H1 (cell line): ENCODE results near the gene SPAG4. TPM values are rescaled to one million over a fixed set of nuclear protein-coding genes. Genes with fewer than 3 reads are reported as not detected.

ENCODE experiments used
- CTCF ChIA-PET: fragments of 300-600 bp; sonication (Branson Sonifier 250); formaldehyde crosslinking; loops from one replicate; lab custom pipeline; 2021; ENCODE audit not compliant: partially characterized antibody; lab: Charles Lee
- POLR2A ChIA-PET: fragments of 300-600 bp; sonication (Branson Sonifier 250); formaldehyde crosslinking; loops from one replicate; lab custom pipeline; 2021; ENCODE audit warnings: inconsistent platforms; ENCODE audit not compliant: partially characterized antibody; lab: Charles Lee
- DNase-seq, 2 experiments: peaks; one replicate each; pipeline versions ENCODE4 v3.0.0 to v3.0.0-alpha.2; 2010 to 2022; ENCODE audit warnings: low spot score in 2 of 2, low read depth in 1 of 2, mixed read lengths in 1 of 2
- FAIRE-seq: peaks from 2 replicates; lab custom pipeline; 2011; peaks lifted over from hg19 to GRCh38; lab: Jason Lieb, UNC
- H2AFZ ChIP-seq: 2 replicates; pipeline ENCODE4 v1.8.1; 2012; ENCODE audit warnings: low read length, inconsistent platforms
- H2AK5ac ChIP-seq: 2 replicates; pipeline ENCODE4 v1.6.1; 2013; ENCODE audit warnings: low read depth, low read length
- H2BK120ac ChIP-seq: replicated peaks from 2 replicates; pipeline ENCODE3; 2013; ENCODE audit warnings: low read depth, low read length, inconsistent platforms
- H2BK12ac ChIP-seq: 2 replicates; pipeline ENCODE4 v1.6.1; 2013; ENCODE audit warnings: low read depth, low read length
- H2BK15ac ChIP-seq: 2 replicates; pipeline ENCODE4 v1.6.1; 2013; ENCODE audit warnings: low read length
- H2BK20ac ChIP-seq: 2 replicates; pipeline ENCODE4 v1.6.1; 2013; ENCODE audit warnings: low read length
- H2BK5ac ChIP-seq: 2 replicates; pipeline ENCODE4 v1.6.1; 2013; ENCODE audit warnings: low read depth, low read length
- H3K14ac ChIP-seq: 2 replicates; pipeline ENCODE4 v1.6.1; 2013; ENCODE audit warnings: inconsistent platforms; ENCODE audit not compliant: insufficient read length
- H3K18ac ChIP-seq: 2 replicates; pipeline ENCODE4 v1.6.1; 2013; ENCODE audit warnings: low read length; ENCODE audit errors: extremely low read depth
- H3K23ac ChIP-seq: 2 replicates; pipeline ENCODE4 v1.6.1; 2013; ENCODE audit warnings: inconsistent platforms; ENCODE audit not compliant: insufficient read length
- H3K23me2 ChIP-seq: 2 replicates; pipeline ENCODE4 v1.6.1; 2013; ENCODE audit warnings: low read depth, low read length
- H3K27ac ChIP-seq: 2 replicates; pipeline ENCODE4 v1.6.1; 2011; ENCODE audit warnings: low read depth, low read length, inconsistent platforms
- H3K27me3 ChIP-seq, 4 experiments: replicated peaks in 1 of 4; 1 replicate in 1 of 4; 2 replicates in 3 of 4; pipeline versions ENCODE4 v1.6.1 to v1.8.1; 2011 to 2013; ENCODE audit warnings: low read length in 3 of 4, mild to moderate bottlenecking in 3 of 4, inconsistent platforms in 2 of 4, mixed read lengths in 2 of 4, moderate library complexity in 1 of 4; ENCODE audit not compliant: control insufficient read depth in 3 of 4, insufficient read depth in 3 of 4; ENCODE audit errors: extremely low read depth in 1 of 4
- H3K36me3 ChIP-seq, 4 experiments: 2 replicates each; pipeline versions ENCODE4 v1.6.1 to v1.8.1; 2011 to 2013; ENCODE audit warnings: mild to moderate bottlenecking in 4 of 4, low read length in 3 of 4, moderate library complexity in 2 of 4, control low read depth in 1 of 4, inconsistent platforms in 1 of 4; ENCODE audit not compliant: insufficient read depth in 4 of 4, control insufficient read depth in 2 of 4
- H3K4ac ChIP-seq: replicated peaks from 2 replicates; pipeline ENCODE3; 2013; ENCODE audit warnings: low read length, low read depth, mixed read lengths, inconsistent platforms; ENCODE audit not compliant: insufficient read length
- H3K4me1 ChIP-seq, 4 experiments: replicated peaks in 1 of 4; 1 replicate in 1 of 4; 2 replicates in 3 of 4; pipeline versions ENCODE4 v1.6.1 to v1.8.1; 2011 to 2013; ENCODE audit warnings: low read length in 3 of 4, inconsistent platforms in 2 of 4, mixed read lengths in 1 of 4; ENCODE audit not compliant: insufficient read depth in 4 of 4, control insufficient read depth in 3 of 4
- H3K4me2 ChIP-seq, 2 experiments: 2 replicates each; pipeline versions ENCODE4 v1.6.1 to v1.8.1; 2011 to 2013; ENCODE audit warnings: low read depth in 2 of 2, low read length in 2 of 2, control low read depth in 1 of 2, inconsistent platforms in 1 of 2, mild to moderate bottlenecking in 1 of 2; ENCODE audit not compliant: insufficient read depth in 1 of 2
- H3K4me3 ChIP-seq, 4 experiments: fragments of 200-600, 300-600 bp in 1 of 4; sonication (generic), shearing (Covaris generic), sonication (Bioruptor Twin) in 1 of 4; 2 replicates each; pipeline versions ENCODE4 v1.5.1 to v1.8.1; 2011 to 2016; ENCODE audit warnings: low read length in 4 of 4, low read depth in 3 of 4, control low read depth in 2 of 4, inconsistent platforms in 2 of 4, mild to moderate bottlenecking in 2 of 4, mixed read lengths in 1 of 4, moderate library complexity in 1 of 4; ENCODE audit not compliant: insufficient read depth in 2 of 4; ENCODE audit errors: extremely low read depth in 1 of 4
- H3K56ac ChIP-seq: replicated peaks from 2 replicates; pipeline ENCODE3; 2013; ENCODE audit warnings: low read depth, mild to moderate bottlenecking, mixed read lengths, low read length, inconsistent platforms; ENCODE audit not compliant: insufficient read length
- H3K79me1 ChIP-seq: 2 replicates; pipeline ENCODE4 v1.6.1; 2013; ENCODE audit warnings: low read depth, low read length, control low read depth
- H3K79me2 ChIP-seq, 2 experiments: 2 replicates each; pipeline versions ENCODE4 v1.6.1 to v1.8.1; 2012 to 2013; ENCODE audit warnings: low read length in 2 of 2, mild to moderate bottlenecking in 2 of 2, inconsistent platforms in 1 of 2; ENCODE audit not compliant: insufficient read depth in 2 of 2, control insufficient read depth in 1 of 2
- H3K9ac ChIP-seq, 4 experiments: replicated peaks in 1 of 4; 1 replicate in 1 of 4; 2 replicates in 3 of 4; pipeline versions ENCODE4 v1.6.1 to v1.8.1; 2011 to 2013; ENCODE audit warnings: low read depth in 3 of 4, low read length in 3 of 4, control low read depth in 2 of 4, mild to moderate bottlenecking in 2 of 4, moderate library complexity in 2 of 4, inconsistent platforms in 1 of 4; ENCODE audit errors: extremely low read depth in 1 of 4
- H3K9me3 ChIP-seq, 2 experiments: 2 replicates each; pipeline versions ENCODE4 v1.6.1 to v1.8.1; 2012 to 2013; ENCODE audit warnings: mild to moderate bottlenecking in 2 of 2, moderate library complexity in 2 of 2, control low read depth in 1 of 2, inconsistent platforms in 1 of 2, low read depth in 1 of 2, low read length in 1 of 2, mixed read lengths in 1 of 2; ENCODE audit not compliant: insufficient read depth in 2 of 2
- H4K20me1 ChIP-seq, 2 experiments: replicated peaks in 1 of 2; 2 replicates each; pipeline versions ENCODE3 to v1.8.1; 2011 to 2013; ENCODE audit warnings: inconsistent platforms in 2 of 2, low read length in 2 of 2, mild to moderate bottlenecking in 1 of 2; ENCODE audit not compliant: insufficient read depth in 2 of 2, control insufficient read depth in 1 of 2
- H4K5ac ChIP-seq: 2 replicates; pipeline ENCODE4 v1.6.1; 2013; ENCODE audit warnings: low read length, low read depth, mixed read lengths, inconsistent platforms; ENCODE audit not compliant: insufficient read length
- H4K8ac ChIP-seq: 2 replicates; pipeline ENCODE4 v1.8.0; 2013; ENCODE audit warnings: mild to moderate bottlenecking, moderate library complexity, low read length, inconsistent platforms; ENCODE audit not compliant: insufficient read depth; ENCODE audit errors: extremely low read depth
- H4K91ac ChIP-seq: replicated peaks from 2 replicates; pipeline ENCODE3; 2013; ENCODE audit warnings: low read length, mixed read lengths, inconsistent platforms; ENCODE audit not compliant: insufficient read length
- BCL11A ChIP-seq, 2 experiments: IDR thresholded peaks; one replicate each; pipeline ENCODE4 v1.6.1; 2011; ENCODE audit warnings: low read depth in 2 of 2, low read length in 2 of 2, mild to moderate bottlenecking in 2 of 2
- CBX5 ChIP-seq: fragments of 300-800, 300-1000 bp; sonication (generic); IDR thresholded peaks from 2 replicates; pipeline ENCODE4 v1.7.1; 2016; ENCODE audit warnings: antibody characterized with exemption, low read length, low read depth
- CEBPB ChIP-seq: IDR thresholded peaks from 2 replicates; pipeline ENCODE4 v1.6.1; 2012; ENCODE audit warnings: low read depth, low read length
- GTF2F1 ChIP-seq: IDR thresholded peaks from 2 replicates; pipeline ENCODE4 v1.6.1; 2012; ENCODE audit warnings: low read depth, low read length, improper control_type of control experiment, borderline replicate concordance
- JUN ChIP-seq: IDR thresholded peaks from 2 replicates; pipeline ENCODE4 v1.6.1; 2011; ENCODE audit warnings: low read depth, mild to moderate bottlenecking, improper control_type of control experiment, low read length
- KDM1A ChIP-seq: fragments of 200-600, 300-600 bp; sonication (generic); IDR thresholded peaks from 2 replicates; pipeline ENCODE4 v1.7.1; 2016; ENCODE audit warnings: mild to moderate bottlenecking, low read length, borderline replicate concordance
- NRF1 ChIP-seq: IDR thresholded peaks from 2 replicates; pipeline ENCODE4 v1.6.1; 2011; ENCODE audit warnings: mild to moderate bottlenecking, low read depth, low read length, improper control_type of control experiment
- POLR2A ChIP-seq, 2 experiments: IDR thresholded peaks; 1 replicate in 1 of 2; 2 replicates in 1 of 2; pipeline ENCODE4 v1.6.1; 2011; ENCODE audit warnings: low read depth in 2 of 2, low read length in 2 of 2, mild to moderate bottlenecking in 2 of 2; ENCODE audit errors: control extremely low read depth in 1 of 2
- SP2 ChIP-seq: IDR thresholded peaks from 2 replicates; pipeline ENCODE4 v1.6.1; 2012; ENCODE audit warnings: mild to moderate bottlenecking, low read length, inconsistent platforms
- SP4 ChIP-seq: IDR thresholded peaks from 2 replicates; pipeline ENCODE4 v1.6.1; 2012; ENCODE audit warnings: low read length, inconsistent platforms
- SRF ChIP-seq: IDR thresholded peaks from 2 replicates; pipeline ENCODE4 v1.6.1; 2011; ENCODE audit warnings: mild to moderate bottlenecking, low read depth, low read length, moderate library complexity
- TCF12 ChIP-seq: IDR thresholded peaks from 2 replicates; pipeline ENCODE4 v1.6.1; 2011; ENCODE audit warnings: low read depth, mild to moderate bottlenecking, low read length
- WGBS, 2 experiments: shearing (Covaris generic) in 1 of 2; methylation state at CpG; one replicate each; pipeline versions ENCODE4 v1.1.6 to v1.1.7; 2013 to 2015; ENCODE audit warnings: low lambda C conversion rate in 2 of 2, mixed read lengths in 2 of 2, inconsistent platforms in 1 of 2, low coverage in 1 of 2, missing lambda C conversion rate in 1 of 2; ENCODE audit not compliant: insufficient replicate concordance in 2 of 2, insufficient coverage in 1 of 2, insufficient read length in 1 of 2; ENCODE audit errors: extremely low coverage in 1 of 2, missing lambda C conversion rate in 1 of 2; 5-methylcytosine and 5-hydroxymethylcytosine counted together
- polyA plus RNA-seq, 7 experiments: library from polyadenylated mRNA; depleted of rRNA in 3 of 7; stranded (reverse) in 5 of 7; unstranded in 2 of 7; fragments of >200 nt in 5 of 7; fragments of 200-250 nt in 2 of 7; gene quantifications; 1 replicate in 5 of 7; 2 replicates in 1 of 7; 4 replicates in 1 of 7; pipeline versions ENCODE4 v1.2.1 to v1.2.3, GENCODE V29; 2011 to 2013; ENCODE audit warnings: missing spikeins in 2 of 7, mixed read lengths in 2 of 7
- total RNA-seq: library from RNA; stranded (reverse); fragmentation: NEBNext Ultra II Directional; extraction: Animal tissue kit (Norgen Biotek cat#: 25700); gene quantifications from 2 replicates; pipeline ENCODE4 v1.2.1, GENCODE V29; 2021

SPAG4 gene
- total and polyA plus RNA-seq, 2 of the 8 experiments (the other 6 are each of a cell fraction or from before 2014, with no cell fraction given): 2.4 to 6.0 TPM

DNA sequence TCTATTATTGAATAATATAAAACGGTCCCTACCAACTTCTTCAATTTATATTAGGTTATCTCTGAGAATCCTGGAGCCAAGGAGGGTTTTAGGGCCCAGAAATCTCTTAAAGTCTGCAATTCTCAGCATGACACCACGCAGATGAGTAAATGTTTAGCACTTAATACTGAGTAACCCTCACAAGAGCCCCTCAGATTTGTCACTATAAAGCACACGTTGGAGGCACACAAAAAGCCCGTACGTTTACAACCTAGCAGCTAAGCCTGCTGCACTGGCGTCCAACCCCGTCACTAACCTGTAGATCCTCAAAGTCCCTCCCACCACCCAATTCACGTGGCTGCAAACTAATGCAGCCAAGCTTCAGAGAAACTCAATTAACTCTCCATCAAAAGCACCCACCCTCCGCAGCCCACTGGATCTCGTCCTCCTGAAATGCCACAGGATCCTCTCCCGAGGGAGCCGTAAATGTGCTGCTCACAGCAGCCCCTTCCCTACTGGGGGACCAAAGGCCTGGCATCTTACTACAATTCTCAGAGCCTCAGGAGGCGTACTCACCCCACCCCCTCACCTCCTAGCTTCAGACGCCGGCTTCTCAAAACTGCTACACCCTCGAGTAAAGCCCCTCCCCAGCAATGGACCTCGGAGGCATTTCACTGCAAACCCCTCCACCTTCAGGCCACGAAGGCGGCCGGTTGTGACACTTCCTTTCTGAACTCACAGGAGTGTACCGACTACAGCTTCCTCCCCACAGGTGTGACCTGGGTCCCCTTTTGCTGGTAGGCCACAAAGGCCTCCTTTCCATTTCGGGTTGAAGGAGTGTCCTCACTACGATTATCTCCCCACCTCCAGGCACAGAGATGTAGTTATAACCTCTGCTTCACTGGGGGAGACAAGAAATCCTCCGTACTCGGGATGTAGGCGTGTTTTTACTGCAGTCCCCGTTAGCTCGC lies 48.2 kb downstream of the SPAG4 start:
- Histone ChIP-seq H4K20me1 (peaks cover 38 to 46% of the 10 kb centered on the region in 2 experiments), H3K23ac (peak overlapping the region; percentile 24), H3K4me1 (peaks cover 0 to 7% (median 0%) of the 10 kb centered on the region in 4 experiments; a peak in 3 of 7 replicates), H3K18ac (peak overlapping the region; percentile 88), H3K9ac (peak overlapping the region; percentile 94 to 100 (median 99)), H3K79me1 (no peaks in the 10 kb centered on the region), H3K9me3 (no peaks in the 10 kb centered on the region), H2BK20ac (no peak overlapping the region), H2AFZ (no peak overlapping the region), H2BK15ac (no peak overlapping the region), H3K27me3 (no peaks in the 10 kb centered on the region), H3K14ac (no peak overlapping the region), H2BK12ac (peak overlapping the region; percentile 89; the same call in 1 of the 2 replicates), H2BK120ac (peak overlapping the region; percentile 76), H3K36me3 (no peaks in the 10 kb centered on the region; a peak in 1 of 8 replicates), H3K4ac (peak overlapping the region; percentile 69), H3K27ac (peak overlapping the region; percentile 97), H3K4me2 (peak overlapping the region; percentile 90 to 93), H4K91ac (peak overlapping the region; percentile 97), H4K8ac (peak overlapping the region; percentile 100), H4K5ac (peak overlapping the region; percentile 88), H3K23me2 (peaks cover 9% of the 10 kb centered on the region), H3K79me2 (peaks cover 52 to 60% of the 10 kb centered on the region in 2 experiments), H2BK5ac (peak overlapping the region; percentile 96), H3K4me3 (peak overlapping the region; percentile 92 to 100 (median 98)), H2AK5ac (peak overlapping the region; percentile 92; the same call in 1 of the 2 replicates), H3K56ac (peak overlapping the region; percentile 97)
- CTCF ChIA-PET: interaction anchor here (0.9 to 1.5 kb wide), 3 partner anchors 43 to 47 kb away, joined by 3 to 6 read pairs (median 3); no protein-coding TSS in a partner anchor
- FAIRE-seq: no peak
- DNase-seq: peak in 1 of 2 experiments; percentile 66
- POLR2A ChIA-PET: interaction anchor here (0.6 to 4.7 kb wide), 33 partner anchors 10 to 846 kb away, joined by 3 to 49 read pairs (median 6); partner anchors contain the start of genes ERGIC3, NFS1, RBM39 and ROMO1
- 1% methylated on average over 28 of the region's 28 CpGs; no CpG with 5 or more reads in 1 of the 2 experiments for WGBS, 2 experiments
- TF ChIP-seq JUN (no peak), SRF (no peak), KDM1A (no peak), SP4 (no peak), TCF12 (no peak), NRF1 (no peak), GTF2F1 (0 out of 2 replicates have a peak, but pooled peaks have one; percentile 33), POLR2A (IDR thresholded peaks at IDR 0.05; ENCODE audit: control extremely low read depth in 1 of 2, low read depth in 2 of 2, low read length in 2 of 2) (peak; percentile 49 to 55), SP2 (no peak), BCL11A (IDR thresholded peaks at IDR 0.05; ENCODE audit: low read depth in 2 of 2, low read length in 2 of 2) (no peak), CBX5 (no peak), CEBPB (no peak)
